Calu3 (cell line): ENCODE measurements around the gene CDK14. TPM values are rescaled to one million over a fixed set of nuclear protein-coding genes. Genes with fewer than 3 reads are reported as not detected.

Source experiments
- BruUV-seq: library from RNA; stranded (reverse); fragments of 400-500 nt; replicated peaks from 2 replicates; lab custom pipeline; 2021; lab: Mats Ljungman, UMichigan
- CTCF ChIA-PET: fragments of 300-600 bp; sonication (Branson Sonifier 250); formaldehyde crosslinking; loops from one replicate; lab custom pipeline; 2022; ENCODE audit warnings: antibody characterized with exemption; lab: Charles Lee
- DNase-seq: peaks from one replicate; pipeline ENCODE4 v3.0.0; 2022
- H3K27ac Mint-ChIP-seq: one replicate; pipeline ENCODE4 v1.8.0; 2022; ENCODE audit warnings: mixed read lengths; ENCODE audit not compliant: unreplicated experiment
- H3K27me3 Mint-ChIP-seq: one replicate; pipeline ENCODE4 v1.8.0; 2022; ENCODE audit warnings: mixed read lengths; ENCODE audit not compliant: unreplicated experiment
- H3K36me3 Mint-ChIP-seq: one replicate; pipeline ENCODE4 v1.8.0; 2022; ENCODE audit warnings: mild to moderate bottlenecking, moderate library complexity, mixed read lengths; ENCODE audit not compliant: insufficient read depth, unreplicated experiment
- H3K4me1 Mint-ChIP-seq: one replicate; pipeline ENCODE4 v1.8.0; 2022; ENCODE audit warnings: mild to moderate bottlenecking, low read depth, mixed read lengths; ENCODE audit not compliant: unreplicated experiment
- H3K4me3 Mint-ChIP-seq: one replicate; pipeline ENCODE4 v1.8.0; 2022; ENCODE audit warnings: mild to moderate bottlenecking, low read depth, moderate library complexity, mixed read lengths; ENCODE audit not compliant: unreplicated experiment
- H3K9me3 Mint-ChIP-seq: one replicate; pipeline ENCODE4 v1.8.0; 2022; ENCODE audit warnings: low read depth, mixed read lengths; ENCODE audit not compliant: unreplicated experiment
- CTCF ChIP-seq: fragments of 200-600 bp; IDR thresholded peaks from one replicate; pipeline ENCODE4 v1.8.0; 2022; ENCODE audit warnings: antibody characterized with exemption; ENCODE audit not compliant: unreplicated experiment
- intact Hi-C: fragments of 100-400 bp; cut with micrococcal nuclease; formaldehyde crosslinking; loops from one replicate; pipeline ENCODE4 v1.10.0; 2022; ENCODE audit not compliant: unreplicated experiment
- total RNA-seq: library from RNA; stranded (reverse); gene quantifications from 2 replicates; pipeline ENCODE4 v1.2.3, GENCODE V29; 2022

CDK14 gene
- total RNA-seq, 1 experiment from 2014 or later: 29.4 TPM

GRCh38 chr7:91185771-91186170, 589.6 kb downstream of the CDK14 start:
- Mint-ChIP-seq H3K4me3 (no peak overlapping the region), H3K36me3 (no peaks in the 10 kb centered on the region), H3K27me3 (no peaks in the 10 kb centered on the region), H3K9me3 (peaks cover 3% of the 10 kb centered on the region), H3K27ac (no peak overlapping the region), H3K4me1 (no peaks in the 10 kb centered on the region)
- no TSS peak for BruUV-seq
- DNase-seq: no peak
- CTCF ChIA-PET: interaction anchor here (0.5 kb wide), 1 partner anchor 349 kb away, joined by 3 read pairs; no protein-coding TSS in a partner anchor
- TF ChIP-seq CTCF: no peak
- intact Hi-C loops: no loop called here

DNA sequence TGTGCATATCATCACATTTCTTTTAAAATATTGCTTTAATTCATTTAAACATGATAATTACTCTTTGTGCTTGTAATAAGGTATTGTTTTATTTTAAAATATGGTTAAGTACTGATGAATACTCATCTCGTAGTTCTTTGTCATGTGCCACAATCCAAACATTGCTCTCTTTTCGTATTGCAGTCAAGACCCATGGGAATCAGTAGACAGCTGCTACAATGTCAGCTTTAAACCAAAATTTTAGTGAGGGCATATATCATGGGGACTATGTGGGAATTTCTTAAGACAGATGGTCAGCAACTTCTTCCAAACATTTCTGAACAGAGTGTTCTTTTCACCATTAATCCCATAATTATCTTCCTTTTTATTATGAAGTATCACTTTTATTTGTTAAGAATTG, 590.9 kb downstream of the CDK14 start:
- no peak overlapping the region for H3K4me3 Mint-ChIP-seq
- DNase-seq: no peak
- TF ChIP-seq CTCF: no peak
- intact Hi-C loops: no loop called here
- H3K9me3 Mint-ChIP-seq: no peaks in the 10 kb centered on the region
- no peak overlapping the region for H3K27ac Mint-ChIP-seq
- no peaks in the 10 kb centered on the region for H3K4me1 Mint-ChIP-seq
- BruUV-seq: no TSS peak
- CTCF ChIA-PET: no interaction called here
- no peaks in the 10 kb centered on the region for H3K36me3 Mint-ChIP-seq
- no peaks in the 10 kb centered on the region for H3K27me3 Mint-ChIP-seq

GRCh38 chr7:91191771-91192170, 595.6 kb downstream of the CDK14 start:
- Mint-ChIP-seq H3K36me3 (no peaks in the 10 kb centered on the region), H3K4me3 (no peak overlapping the region), H3K27ac (no peak overlapping the region), H3K4me1 (no peaks in the 10 kb centered on the region), H3K27me3 (no peaks in the 10 kb centered on the region), H3K9me3 (no peaks in the 10 kb centered on the region)
- CTCF ChIA-PET: interaction anchor here (0.5 kb wide), 1 partner anchor 478 kb away, joined by 3 read pairs; no protein-coding TSS in a partner anchor
- TF ChIP-seq CTCF: no peak
- DNase-seq: no peak
- intact Hi-C loops: no loop called here
- BruUV-seq: no TSS peak

GRCh38 chr7:91193141-91193540, 597.0 kb downstream of the CDK14 start:
- CTCF ChIA-PET: no interaction called here
- Mint-ChIP-seq H3K27me3 (no peaks in the 10 kb centered on the region), H3K9me3 (no peaks in the 10 kb centered on the region), H3K4me3 (no peak overlapping the region), H3K4me1 (no peaks in the 10 kb centered on the region), H3K36me3 (no peaks in the 10 kb centered on the region), H3K27ac (no peak overlapping the region)
- intact Hi-C loops: no loop called here
- TF ChIP-seq CTCF: no peak
- BruUV-seq: no TSS peak
- DNase-seq: no peak
